B cell (primary cell): ENCODE data around the gene MRPL16. TPM values are rescaled to one million over a fixed set of nuclear protein-coding genes. Genes with fewer than 3 reads are reported as not detected.

Source experiments
- ATAC-seq: fragments of 200-7000 bp; cut with Tn5 transposase; one replicate; pipeline ENCODE4 v1.10.0; 2021; ENCODE audit warnings: low read depth, mild to moderate bottlenecking, moderate number of reproducible peaks, moderate library complexity
- CTCF ChIA-PET: fragments of 350-600 bp; sonication (Branson Sonifier 250); formaldehyde crosslinking; loops from one replicate; lab custom pipeline; 2021; ENCODE audit warnings: antibody characterized with exemption, inconsistent platforms; lab: Charles Lee
- POLR2A ChIA-PET: fragments of 350-600 bp; sonication (Branson Sonifier 250); formaldehyde crosslinking; loops from one replicate; lab custom pipeline; 2021; ENCODE audit warnings: antibody characterized with exemption; lab: Charles Lee
- DNase-seq: peaks from one replicate; pipeline ENCODE4 v3.0.0; 2013
- H2AFZ ChIP-seq: 2 replicates; pipeline ENCODE4 v1.6.1; 2012; ENCODE audit warnings: mild to moderate bottlenecking, low read depth, low read length; ENCODE audit not compliant: insufficient read depth, poor library complexity, severe bottlenecking
- H3K27ac ChIP-seq, 2 donors: 1 replicate in 1 of 2; 2 replicates in 1 of 2; pipeline ENCODE4 v1.5.1; 2012 to 2013; ENCODE audit warnings: low read length in 2 of 2, mild to moderate bottlenecking in 2 of 2, moderate library complexity in 1 of 2
- H3K27me3 ChIP-seq, 4 experiments: fragments of 200-600 bp in 1 of 4; sonication (generic) in 1 of 4; replicated peaks in 1 of 4; 1 replicate in 2 of 4; 2 replicates in 2 of 4; pipeline versions ENCODE4 v1.6.1 to v1.7.0; 2013 to 2016; ENCODE audit warnings: low read length in 3 of 4, mild to moderate bottlenecking in 2 of 4, mixed read lengths in 1 of 4, moderate library complexity in 1 of 4; ENCODE audit not compliant: insufficient read depth in 4 of 4, control insufficient read depth in 3 of 4; ENCODE audit errors: control extremely low read depth in 1 of 4
- H3K36me3 ChIP-seq, 2 experiments: replicated peaks in 1 of 2; 1 replicate in 1 of 2; 2 replicates in 1 of 2; pipeline versions ENCODE4 v1.6.1 to v1.7.1; 2013; ENCODE audit warnings: low read length in 1 of 2; ENCODE audit not compliant: insufficient read depth in 2 of 2, control insufficient read depth in 1 of 2; ENCODE audit errors: control extremely low read depth in 1 of 2, extremely low read depth in 1 of 2
- H3K4me1 ChIP-seq, 2 donors: fragments of 200-600 bp in 1 of 2; sonication (generic) in 1 of 2; 1 replicate in 1 of 2; 2 replicates in 1 of 2; pipeline versions ENCODE4 v1.5.1 to v1.6.1; 2013 to 2017; ENCODE audit warnings: low read length in 2 of 2; ENCODE audit not compliant: control insufficient read depth in 2 of 2, insufficient read depth in 2 of 2
- H3K4me2 ChIP-seq: replicated peaks from 2 replicates; pipeline ENCODE3; 2012; ENCODE audit warnings: mild to moderate bottlenecking, low read depth, low read length; ENCODE audit not compliant: poor library complexity, severe bottlenecking
- H3K4me3 ChIP-seq, 5 experiments: fragments of 200-600 bp in 1 of 5; sonication (generic) in 1 of 5; 1 replicate in 3 of 5; 2 replicates in 2 of 5; pipeline versions ENCODE4 v1.5.1 to v1.7.0; 2011 to 2016; ENCODE audit warnings: low read length in 4 of 5, mild to moderate bottlenecking in 4 of 5, low read depth in 2 of 5, control low read depth in 1 of 5, moderate library complexity in 1 of 5; ENCODE audit not compliant: insufficient read depth in 1 of 5; ENCODE audit errors: control extremely low read depth in 1 of 5, extremely low read depth in 1 of 5
- H3K79me2 ChIP-seq: fragments of 200-600 bp; sonication (generic); one replicate; pipeline ENCODE4 v1.6.0; 2016; ENCODE audit warnings: low read length; ENCODE audit not compliant: control insufficient read depth, insufficient read depth
- H3K9ac ChIP-seq: fragments of 200-600 bp; sonication (generic); 2 replicates; pipeline ENCODE4 v1.6.1; 2017; ENCODE audit warnings: mild to moderate bottlenecking, low read length, moderate library complexity
- H3K9me3 ChIP-seq, 3 donors: one replicate each; pipeline versions ENCODE4 v1.6.1 to v1.7.1; 2013; ENCODE audit warnings: low read length in 2 of 3; ENCODE audit not compliant: control insufficient read depth in 2 of 3, insufficient read depth in 1 of 3; ENCODE audit errors: control extremely low read depth in 1 of 3
- H4K20me1 ChIP-seq: 2 replicates; pipeline ENCODE4 v1.6.0; 2012; ENCODE audit warnings: mild to moderate bottlenecking, low read length; ENCODE audit not compliant: insufficient read depth, control insufficient read depth, poor library complexity, severe bottlenecking
- H3K27ac Mint-ChIP-seq: one replicate; pipeline ENCODE4 v1.8.0; 2021; ENCODE audit warnings: mixed read lengths
- H3K27me3 Mint-ChIP-seq: one replicate; pipeline ENCODE4 v1.8.0; 2021; ENCODE audit warnings: mixed read lengths
- H3K4me1 Mint-ChIP-seq: one replicate; pipeline ENCODE4 v1.8.0; 2021; ENCODE audit warnings: mixed read lengths
- H3K4me3 Mint-ChIP-seq: one replicate; pipeline ENCODE4 v1.8.0; 2021; ENCODE audit warnings: mixed read lengths
- H3K9me3 Mint-ChIP-seq: one replicate; pipeline ENCODE4 v1.8.0; 2022; ENCODE audit warnings: mixed read lengths; ENCODE audit not compliant: insufficient read depth
- CTCF ChIP-seq: fragments of 200-600 bp; IDR thresholded peaks from one replicate; pipeline ENCODE4 v1.8.0; 2022; ENCODE audit warnings: antibody characterized with exemption, mild to moderate bottlenecking
- EZH2 ChIP-seq: IDR thresholded peaks from 2 replicates; pipeline ENCODE4 v1.6.1; 2012; ENCODE audit warnings: borderline replicate concordance, low read depth, mild to moderate bottlenecking, moderate library complexity, low read length; ENCODE audit not compliant: insufficient read depth, poor library complexity, severe bottlenecking
- WGBS: methylation state at CpG from one replicate; pipeline ENCODE4 v1.1.5; 2013; ENCODE audit warnings: missing lambda C conversion rate; ENCODE audit not compliant: insufficient coverage; 5-methylcytosine and 5-hydroxymethylcytosine counted together
- intact Hi-C: fragments of 100-400 bp; cut with micrococcal nuclease; formaldehyde crosslinking; loops from one replicate; pipeline ENCODE4 v1.10.0; 2022
- polyA plus RNA-seq: library from polyadenylated mRNA; depleted of rRNA; stranded (reverse); fragments of >200 nt; gene quantifications from 2 replicates; pipeline ENCODE4 v1.2.3, GENCODE V29; 2012
- total RNA-seq, 2 donors: library from RNA; stranded (reverse); fragments of 120-200 nt in 1 of 2; gene quantifications; 1 replicate in 1 of 2; 2 replicates in 1 of 2; pipeline versions ENCODE4 v1.2.3 to v1.2.4, GENCODE V29; 2013 to 2022

MRPL16 gene
- total and polyA plus RNA-seq, 2 donors (not counting 1 experiment from before 2014, with no cell fraction given): 38.3 to 41.0 TPM

- WGBS: no CpG with 5 or more reads among the region's 5 CpGs
- H3K9me3 ChIP-seq: no peaks in the 10 kb centered on the region
- peak overlapping the region; percentile 77 to 85 for H3K27ac ChIP-seq
- peaks cover 23% of the 10 kb centered on the region for H3K4me1 Mint-ChIP-seq
- no peak for ATAC-seq
- H3K79me2 ChIP-seq: peaks cover 15% of the 10 kb centered on the region
- H3K9ac ChIP-seq: peak overlapping the region; percentile 40
- intact Hi-C loops: loop anchor here (5.0 kb wide), 1 partner anchor 39 kb away; the partner anchor contains the start of gene MRPL16
- H3K27me3 ChIP-seq: no peaks in the 10 kb centered on the region
- H3K4me2 ChIP-seq: peak overlapping the region; percentile 64
- H4K20me1 ChIP-seq: no peaks in the 10 kb centered on the region
- CTCF ChIA-PET: interaction anchor here (1.4 to 5.7 kb wide), 4 partner anchors 15 to 37 kb away, joined by 3 to 53 read pairs (median 16); partner anchors contain the start of genes MRPL16 and STX3
- POLR2A ChIA-PET: no interaction called here
- H2AFZ ChIP-seq: peak overlapping the region; percentile 86
- H3K4me3 ChIP-seq: peak overlapping the region in 1 of 5 experiments; percentile 25
- H3K4me3 Mint-ChIP-seq: no peak overlapping the region
- no peaks in the 10 kb centered on the region for H3K27me3 Mint-ChIP-seq
- no peaks in the 10 kb centered on the region for H3K9me3 Mint-ChIP-seq
- peak overlapping the region; percentile 84 for H3K27ac Mint-ChIP-seq
- DNase-seq: no peak
- H3K4me1 ChIP-seq: peaks cover 18 to 24% of the 10 kb centered on the region in 2 donors
- peaks cover 2 to 3% of the 10 kb centered on the region in 2 experiments for H3K36me3 ChIP-seq
- TF ChIP-seq EZH2 (no peak), CTCF (no peak)
These were observed 37.5 kb downstream of the MRPL16 start for GRCh38 chr11:59773083-59773440.

- Mint-ChIP-seq H3K4me3 (peak overlapping the region; percentile 68), H3K27me3 (no peaks in the 10 kb centered on the region), H3K27ac (peak overlapping the region; percentile 84), H3K9me3 (no peaks in the 10 kb centered on the region), H3K4me1 (peaks cover 24% of the 10 kb centered on the region)
- Histone ChIP-seq H3K9ac (peak overlapping the region; percentile 40), H3K27ac (peak overlapping the region; percentile 77 to 85), H2AFZ (peak overlapping the region; percentile 86), H3K9me3 (no peaks in the 10 kb centered on the region), H3K4me1 (peaks cover 27 to 34% of the 10 kb centered on the region in 2 donors), H3K27me3 (no peaks in the 10 kb centered on the region), H3K79me2 (peaks cover 15% of the 10 kb centered on the region), H4K20me1 (no peaks in the 10 kb centered on the region), H3K36me3 (peaks cover 2 to 3% of the 10 kb centered on the region in 2 experiments), H3K4me3 (peak overlapping the region in 2 of 5 experiments; percentile 30 to 38), H3K4me2 (peak overlapping the region; percentile 64)
- CTCF ChIA-PET: interaction anchor here (0.9 to 5.7 kb wide), 4 partner anchors 17 to 31 kb away, joined by 3 to 53 read pairs (median 15); partner anchors contain the start of gene STX3
- TF ChIP-seq CTCF (no peak), EZH2 (no peak)
- DNase-seq: no peak
- 71% methylated on average over 4 of the region's 4 CpGs for WGBS
- no peak for ATAC-seq
- POLR2A ChIA-PET: interaction anchor here (0.7 kb wide), 1 partner anchor 212 kb away, joined by 3 read pairs; no protein-coding TSS in a partner anchor
- intact Hi-C loops: loop anchor here (1.0 to 5.0 kb wide), 2 partner anchors 17 to 41 kb away; partner anchors contain the start of gene MRPL16
These were observed 39.0 kb downstream of the MRPL16 start for GRCh38 chr11:59771605-59772004.
